GM21737 (cell line): ENCODE data around the gene EIF1AY.
A peak's percentile ranks its signal among the peaks of the same experiment; 100 is the strongest.
"Not testable (repeated sequence)": the region's sequence is repeated elsewhere in the genome, so short reads cannot be mapped to it uniquely, and the experiment has no call there.

ENCODE experiments used
- ATAC-seq: cut with Tn5 transposase; IDR thresholded peaks from one replicate; pipeline ENCODE4 v1.9.1; 2021; ENCODE audit warnings: mild to moderate bottlenecking, moderate library complexity; ENCODE audit not compliant: unreplicated experiment

Gene EIF1AY

GRCh38 chrY:20575531-20576121 is at the start of gene EIF1AY:
TSS of gene EIF1AY (plus strand) at chrY:20575776. CDS start at chrY:20575872, 96 bp downstream.
- ATAC-seq: peak; percentile 96

- no peak for ATAC-seq
Observed at GRCh38 chrY:20528435-20528834, 47.1 kb upstream of the EIF1AY start.

GRCh38 chrY:20538186-20538585 is 37.4 kb upstream of the EIF1AY start:
- ATAC-seq: no peak

GRCh38 chrY:20538933-20539332 is 36.6 kb upstream of the EIF1AY start:
- no peak for ATAC-seq

- no peak for ATAC-seq
Observed at GRCh38 chrY:20544451-20544960, 31.1 kb upstream of the EIF1AY start.

GRCh38 chrY:20546071-20546470 is 29.5 kb upstream of the EIF1AY start:
- ATAC-seq: no peak

GRCh38 chrY:20549289-20549688 is 26.3 kb upstream of the EIF1AY start:
- no peak for ATAC-seq

GRCh38 chrY:20551840-20552239 is 23.7 kb upstream of the EIF1AY start:
- no peak for ATAC-seq

- ATAC-seq: not testable (repeated sequence)
Observed at GRCh38 chrY:20552764-20553323, 22.7 kb upstream of the EIF1AY start.

GRCh38 chrY:20555820-20556219 is 19.8 kb upstream of the EIF1AY start:
- no peak for ATAC-seq

- ATAC-seq: no peak
Observed at GRCh38 chrY:20558677-20559076, 16.9 kb upstream of the EIF1AY start.

GRCh38 chrY:20559873-20560512 is 15.6 kb upstream of the EIF1AY start:
- no peak for ATAC-seq

GRCh38 chrY:20571306-20571705 is 4.3 kb upstream of the EIF1AY start:
- no peak for ATAC-seq

GRCh38 chrY:20576506-20576905 is 930 bp downstream of the EIF1AY start:
- no peak for ATAC-seq

- ATAC-seq: no peak
Observed at GRCh38 chrY:20578206-20578605, 2.6 kb downstream of the EIF1AY start.

- no peak for ATAC-seq
Observed at GRCh38 chrY:20581687-20582086, 6.1 kb downstream of the EIF1AY start.

- no peak for ATAC-seq
Observed at GRCh38 chrY:20586161-20586560, 10.6 kb downstream of the EIF1AY start.
